Chondrocyte (in vitro differentiated cells): ENCODE data around the gene LAMC3. TPM values are rescaled to one million over a fixed set of nuclear protein-coding genes. Genes with fewer than 3 reads are reported as not detected.

Experiments
- DNase-seq: peaks from one replicate; pipeline ENCODE4 v3.0.0; 2021; ENCODE audit warnings: mixed read lengths, low spot score
- H3K27ac Mint-ChIP-seq: one replicate; pipeline ENCODE4 v1.8.0; 2021; ENCODE audit warnings: mild to moderate bottlenecking, moderate library complexity, mixed read lengths; ENCODE audit not compliant: unreplicated experiment
- H3K27me3 Mint-ChIP-seq: 2 replicates; pipeline ENCODE4 v1.8.0; 2021; ENCODE audit warnings: low read depth, mixed read lengths
- H3K36me3 Mint-ChIP-seq: 2 replicates; pipeline ENCODE4 v1.8.0; 2021; ENCODE audit warnings: low read depth, mixed read lengths
- H3K4me1 Mint-ChIP-seq: 2 replicates; pipeline ENCODE4 v1.8.0; 2021; ENCODE audit warnings: low read depth, mild to moderate bottlenecking, mixed read lengths
- H3K4me3 Mint-ChIP-seq: one replicate; pipeline ENCODE4 v1.8.0; 2021; ENCODE audit warnings: mild to moderate bottlenecking, moderate library complexity, mixed read lengths; ENCODE audit not compliant: unreplicated experiment
- H3K9me3 Mint-ChIP-seq: 2 replicates; pipeline ENCODE4 v1.8.0; 2021; ENCODE audit warnings: low read depth, mixed read lengths
- total RNA-seq: library from RNA; stranded (reverse); gene quantifications from 3 replicates; pipeline ENCODE4 v1.2.1, GENCODE V29; 2021
- TF ChIP-seq, protein P1 (sequence below): fragments of 200-600 bp; sonication (generic); IDR thresholded peaks from 2 replicates; pipeline ENCODE4 v1.5.0; 2021; ENCODE audit warnings: antibody characterized with exemption, mild to moderate bottlenecking, moderate library complexity

The LAMC3 gene
- total RNA-seq, 1 donor from 2014 or later: 1.2 TPM

DNA sequence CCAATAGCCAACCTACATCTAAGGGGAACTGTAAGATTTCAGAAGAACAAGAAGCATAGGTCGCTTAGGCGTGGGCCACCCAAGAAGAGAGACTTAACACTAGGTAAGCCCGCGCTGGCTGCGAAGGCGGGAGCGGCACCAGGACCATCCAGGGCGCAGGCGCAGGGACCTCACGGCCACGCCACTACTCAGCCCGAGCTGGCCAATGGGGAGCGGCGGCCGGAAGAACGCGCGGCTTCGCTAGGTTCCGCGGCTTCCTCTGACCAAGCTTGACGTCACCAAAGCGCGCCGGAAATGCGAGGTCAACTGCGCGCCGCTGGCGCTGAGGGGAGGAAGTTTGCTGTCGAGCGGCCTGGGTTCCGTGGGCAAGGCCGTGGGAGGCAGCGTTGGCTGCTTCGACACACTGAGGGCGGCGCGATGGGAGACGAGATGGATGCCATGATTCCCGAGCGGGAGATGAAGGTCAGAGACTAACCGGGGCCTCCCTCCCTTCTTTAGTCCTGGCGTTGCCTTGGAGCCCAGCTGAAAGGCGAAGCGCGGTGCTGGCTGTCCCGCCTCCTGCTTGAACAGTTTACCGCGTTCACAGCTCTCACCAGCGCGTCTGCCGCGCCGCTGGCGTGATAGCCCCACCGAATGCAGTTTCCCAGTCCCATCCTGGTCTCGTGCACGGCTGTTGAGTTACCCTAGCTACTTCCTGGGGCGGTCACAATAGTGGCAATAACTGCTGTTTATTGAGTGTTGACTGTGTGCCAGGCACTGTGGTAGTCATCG is 116.5 kb downstream of the LAMC3 start, which contains the start of gene NUP214:
Gene NUP214, plus strand, starts transcription at position 299 of the 771 bp plus-strand sequence. Its CDS starts 119 bp downstream, at position 418.
- Mint-ChIP-seq H3K4me1 (peaks cover 20% of the 10 kb centered on the region), H3K27me3 (no peaks in the 10 kb centered on the region), H3K27ac (peak within 1 kb of the TSS; percentile 99), H3K36me3 (peaks cover 14% of the 10 kb centered on the region), H3K9me3 (no peaks in the 10 kb centered on the region), H3K4me3 (peak within 1 kb of the TSS; percentile 96)
- DNase-seq: peak; percentile 99
- TF ChIP-seq, protein P1, sequence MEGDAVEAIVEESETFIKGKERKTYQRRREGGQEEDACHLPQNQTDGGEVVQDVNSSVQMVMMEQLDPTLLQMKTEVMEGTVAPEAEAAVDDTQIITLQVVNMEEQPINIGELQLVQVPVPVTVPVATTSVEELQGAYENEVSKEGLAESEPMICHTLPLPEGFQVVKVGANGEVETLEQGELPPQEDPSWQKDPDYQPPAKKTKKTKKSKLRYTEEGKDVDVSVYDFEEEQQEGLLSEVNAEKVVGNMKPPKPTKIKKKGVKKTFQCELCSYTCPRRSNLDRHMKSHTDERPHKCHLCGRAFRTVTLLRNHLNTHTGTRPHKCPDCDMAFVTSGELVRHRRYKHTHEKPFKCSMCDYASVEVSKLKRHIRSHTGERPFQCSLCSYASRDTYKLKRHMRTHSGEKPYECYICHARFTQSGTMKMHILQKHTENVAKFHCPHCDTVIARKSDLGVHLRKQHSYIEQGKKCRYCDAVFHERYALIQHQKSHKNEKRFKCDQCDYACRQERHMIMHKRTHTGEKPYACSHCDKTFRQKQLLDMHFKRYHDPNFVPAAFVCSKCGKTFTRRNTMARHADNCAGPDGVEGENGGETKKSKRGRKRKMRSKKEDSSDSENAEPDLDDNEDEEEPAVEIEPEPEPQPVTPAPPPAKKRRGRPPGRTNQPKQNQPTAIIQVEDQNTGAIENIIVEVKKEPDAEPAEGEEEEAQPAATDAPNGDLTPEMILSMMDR: no peak

DNA sequence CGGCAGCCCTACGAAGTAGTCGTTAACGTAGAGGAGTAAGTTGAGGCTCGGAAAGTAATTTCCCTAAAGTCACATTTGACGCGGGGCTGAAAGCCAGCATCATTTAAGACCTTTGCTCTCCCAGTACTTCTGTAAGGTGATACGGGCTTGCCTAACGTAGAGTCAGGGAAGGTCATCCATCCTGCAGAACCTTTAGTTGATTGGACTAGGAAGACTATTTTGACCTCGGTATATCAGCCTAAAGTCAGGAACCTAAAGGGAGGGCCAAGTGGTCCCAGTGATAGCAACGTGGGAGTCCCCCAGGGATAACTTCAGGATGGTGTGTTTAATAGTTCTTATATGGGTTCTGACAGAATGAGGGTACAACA is 117.1 kb downstream of the LAMC3 start:
- Mint-ChIP-seq H3K27me3 (no peaks in the 10 kb centered on the region), H3K9me3 (no peaks in the 10 kb centered on the region), H3K27ac (peak overlapping the region; percentile 99), H3K36me3 (peaks cover 16% of the 10 kb centered on the region), H3K4me3 (peak overlapping the region; percentile 96), H3K4me1 (peaks cover 20% of the 10 kb centered on the region)
- TF ChIP-seq, protein P1: no peak
- DNase-seq: no peak

DNA sequence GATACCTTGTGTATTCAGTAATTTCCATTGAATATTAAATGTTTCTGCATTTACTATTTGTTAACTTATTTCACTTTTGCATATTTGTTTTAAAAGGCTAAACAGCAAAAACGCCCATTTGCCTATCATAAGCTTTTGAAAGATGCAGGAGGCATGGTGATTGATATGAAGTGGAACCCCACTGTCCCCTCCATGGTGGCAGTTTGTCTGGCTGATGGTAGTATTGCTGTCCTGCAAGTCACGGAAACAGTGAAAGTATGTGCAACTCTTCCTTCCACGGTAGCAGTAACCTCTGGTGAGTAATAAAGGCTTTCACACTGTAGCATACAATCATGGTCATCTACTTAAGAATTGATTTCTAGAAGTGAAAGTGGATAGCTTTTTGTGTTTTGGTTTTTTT is 120.2 kb downstream of the LAMC3 start:
- Mint-ChIP-seq H3K27ac (no peak overlapping the region), H3K4me1 (peaks cover 20% of the 10 kb centered on the region), H3K9me3 (no peaks in the 10 kb centered on the region), H3K27me3 (no peaks in the 10 kb centered on the region), H3K4me3 (no peak overlapping the region), H3K36me3 (peaks cover 24% of the 10 kb centered on the region)
- TF ChIP-seq, protein P1: no peak
- DNase-seq: no peak

DNA sequence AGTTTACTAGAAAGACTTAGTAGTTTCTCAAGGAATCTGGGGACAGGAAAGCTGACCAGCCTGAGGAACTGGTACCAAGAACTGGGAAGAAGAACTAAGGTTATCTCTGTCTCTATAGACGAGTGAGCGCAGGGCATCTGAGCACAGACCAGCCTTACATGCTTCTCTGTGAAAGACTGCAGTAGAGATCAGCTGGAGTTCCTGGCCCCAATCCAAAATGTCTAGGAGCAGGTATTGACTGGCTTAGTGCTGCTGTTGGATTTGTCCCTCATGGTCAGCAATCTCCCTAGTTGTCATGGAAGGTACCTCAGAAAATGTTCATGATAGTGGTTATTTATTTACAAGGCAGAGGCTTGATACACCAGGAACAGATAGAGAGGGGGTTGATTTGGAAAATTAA is 129.7 kb downstream of the LAMC3 start:
- Mint-ChIP-seq H3K9me3 (no peaks in the 10 kb centered on the region), H3K4me3 (no peak overlapping the region), H3K36me3 (peaks cover 42% of the 10 kb centered on the region), H3K27ac (no peak overlapping the region), H3K4me1 (no peaks in the 10 kb centered on the region), H3K27me3 (no peaks in the 10 kb centered on the region)
- DNase-seq: no peak
- TF ChIP-seq, protein P1: no peak

DNA sequence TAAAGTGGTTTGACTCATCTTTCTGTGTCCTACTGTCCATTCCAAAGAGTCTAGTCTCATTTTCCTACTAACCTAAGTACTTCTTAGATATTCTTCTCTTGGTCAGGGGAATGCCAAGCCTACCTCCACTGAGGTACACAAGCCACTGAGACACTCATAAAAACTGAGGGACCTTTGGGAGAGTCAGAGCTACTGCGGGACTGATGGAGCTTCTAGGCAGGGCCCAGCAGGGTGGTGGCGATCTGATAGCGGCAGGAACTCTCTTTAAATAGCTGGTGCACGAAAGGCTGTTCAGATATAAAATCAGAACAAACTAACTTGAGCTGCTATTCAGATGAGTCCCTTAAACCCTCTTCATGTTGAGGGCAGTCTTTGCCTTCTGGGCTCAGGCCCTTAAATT is 131.1 kb downstream of the LAMC3 start:
- Mint-ChIP-seq H3K4me1 (no peaks in the 10 kb centered on the region), H3K27ac (no peak overlapping the region), H3K27me3 (no peaks in the 10 kb centered on the region), H3K9me3 (no peaks in the 10 kb centered on the region), H3K36me3 (peaks cover 48% of the 10 kb centered on the region), H3K4me3 (no peak overlapping the region)
- no peak for DNase-seq
- TF ChIP-seq, protein P1: no peak
